HepG2 (cell line): ENCODE measurements around the gene ZIC2. TPM values are rescaled to one million over a fixed set of nuclear protein-coding genes. Genes with fewer than 3 reads are reported as not detected.

Experiments
- ATAC-seq: fragments of 200-7000 bp; cut with Tn5 transposase; 3 replicates; pipeline ENCODE4 v1.9.1; 2020; ENCODE audit warnings: mild to moderate bottlenecking, moderate library complexity
- BruUV-seq: library from RNA; stranded (reverse); fragments of 400-500 nt; replicated peaks from 2 replicates; lab custom pipeline; 2021; lab: Mats Ljungman, UMichigan
- CTCF ChIA-PET: fragments of 300-600 bp; formaldehyde crosslinking; extraction: SDS; loops from one replicate; lab custom pipeline; 2021; ENCODE audit warnings: low total read pairs, inconsistent platforms, low intra/inter-chr PET ratio; lab: Yijun Ruan, JAX
- POLR2A ChIA-PET: fragments of 350-600 bp; sonication (Branson Sonifier 250); formaldehyde crosslinking; loops from one replicate; lab custom pipeline; 2020; ENCODE audit warnings: antibody characterized with exemption, inconsistent platforms; lab: Yijun Ruan, JAX
- DNase-seq: peaks from one replicate; pipeline ENCODE4 v3.0.0-alpha.2; 2015; ENCODE audit warnings: low spot score
- FAIRE-seq: peaks from 3 replicates; lab custom pipeline; 2011; peaks lifted over from hg19 to GRCh38; lab: Jason Lieb, UNC
- H2AFZ ChIP-seq: one replicate; pipeline ENCODE4 v1.6.1; 2011; ENCODE audit warnings: low read length, inconsistent platforms
- H3K27ac ChIP-seq: fragments of 300-600 bp; 3 replicates; pipeline ENCODE4 v1.8.0; 2011; ENCODE audit warnings: mixed run types, mild to moderate bottlenecking, mixed read lengths, low read length, inconsistent platforms; ENCODE audit not compliant: insufficient read depth; ENCODE audit errors: extremely low read length
- H3K27me3 ChIP-seq, 2 experiments: fragments of 200-600 bp in 1 of 2; 2 replicates in 1 of 2; 3 replicates in 1 of 2; pipeline versions ENCODE4 v1.6.0 to v1.8.0; 2011; ENCODE audit warnings: low read length in 2 of 2, mild to moderate bottlenecking in 2 of 2, moderate library complexity in 2 of 2, inconsistent platforms in 1 of 2; ENCODE audit not compliant: insufficient read depth in 2 of 2, control insufficient read depth in 1 of 2
- H3K36me3 ChIP-seq, 2 experiments: fragments of 200-600 bp in 1 of 2; replicated peaks in 1 of 2; 2 replicates in 1 of 2; 3 replicates in 1 of 2; pipeline versions ENCODE4 v1.5.1 to v1.8.0; 2011; ENCODE audit warnings: low read length in 2 of 2, inconsistent platforms in 1 of 2; ENCODE audit not compliant: insufficient read depth in 2 of 2, control insufficient read depth in 1 of 2
- H3K4me1 ChIP-seq: 2 replicates; pipeline ENCODE4 v1.5.1; 2012; ENCODE audit warnings: low read length, inconsistent platforms; ENCODE audit not compliant: insufficient read depth
- H3K4me2 ChIP-seq: 2 replicates; pipeline ENCODE4 v1.6.0; 2011; ENCODE audit warnings: low read depth, low read length, inconsistent platforms
- H3K4me3 ChIP-seq, 3 experiments: fragments of 200-600 bp in 1 of 3; sonication (generic), shearing (Covaris generic) in 1 of 3; replicated peaks in 1 of 3; 2 replicates each; pipeline ENCODE4 v1.5.1; 2011 to 2016; ENCODE audit warnings: low read length in 3 of 3, inconsistent platforms in 2 of 3, low read depth in 2 of 3, mild to moderate bottlenecking in 2 of 3, control low read depth in 1 of 3, mixed read lengths in 1 of 3; ENCODE audit not compliant: insufficient read depth in 1 of 3
- H3K79me2 ChIP-seq: one replicate; pipeline ENCODE4 v1.6.1; 2011; ENCODE audit warnings: low read length, inconsistent platforms; ENCODE audit not compliant: insufficient read depth
- H3K9ac ChIP-seq: 2 replicates; pipeline ENCODE4 v1.6.0; 2011; ENCODE audit warnings: mild to moderate bottlenecking, low read depth, low read length, inconsistent platforms; ENCODE audit not compliant: insufficient read depth
- H3K9me3 ChIP-seq: 2 replicates; pipeline ENCODE4 v1.5.1; 2012; ENCODE audit warnings: mild to moderate bottlenecking, low read length
- H4K20me1 ChIP-seq: 2 replicates; pipeline ENCODE4 v1.6.0; 2011; ENCODE audit warnings: inconsistent platforms, mild to moderate bottlenecking, low read length, moderate library complexity; ENCODE audit not compliant: insufficient read depth
- ADNP ChIP-seq: sonication (generic); formaldehyde crosslinking; IDR thresholded peaks from 2 replicates; pipeline ENCODE4 v1.4.0; 2020; ENCODE audit warnings: missing genetic modification reagents
- FOXC1 ChIP-seq: sonication (generic); formaldehyde crosslinking; IDR thresholded peaks from 2 replicates; pipeline ENCODE4 v1.8.0; 2022; ENCODE audit warnings: mild to moderate bottlenecking, missing genetic modification reagents, borderline replicate concordance
- HNRNPK ChIP-seq: fragments of 200-400 bp; formaldehyde crosslinking; IDR thresholded peaks from 2 replicates; pipeline ENCODE4 v1.6.1; 2018; ENCODE audit warnings: low read length, low read depth, moderate library complexity, mild to moderate bottlenecking; ENCODE audit not compliant: poor library complexity, severe bottlenecking
- KAT8 ChIP-seq: IDR thresholded peaks from 2 replicates; pipeline ENCODE4 v1.6.1; 2016; ENCODE audit warnings: missing genetic modification reagents, missing compliant biosample characterization
- POLR2A ChIP-seq, 2 experiments: IDR thresholded peaks; 2 replicates each; pipeline ENCODE4 v1.6.1; 2011; ENCODE audit warnings: low read depth in 2 of 2, low read length in 2 of 2, mild to moderate bottlenecking in 1 of 2, moderate library complexity in 1 of 2; ENCODE audit not compliant: insufficient read depth in 1 of 2
- RARG ChIP-seq: sonication (generic); formaldehyde crosslinking; IDR thresholded peaks from 2 replicates; pipeline ENCODE4 v1.4.0; 2020; ENCODE audit warnings: low read depth, mild to moderate bottlenecking, missing genetic modification reagents
- SKI ChIP-seq: fragments of 450-650 bp; IDR thresholded peaks from one replicate; pipeline ENCODE4 v1.6.1; 2018; ENCODE audit warnings: mild to moderate bottlenecking; ENCODE audit not compliant: partially characterized antibody
- TIGD3 ChIP-seq: sonication (generic); formaldehyde crosslinking; IDR thresholded peaks from 2 replicates; pipeline ENCODE4 v1.5.1; 2020; ENCODE audit warnings: mild to moderate bottlenecking, missing genetic modification reagents, borderline replicate concordance
- ZBTB25 ChIP-seq: IDR thresholded peaks from 2 replicates; pipeline ENCODE4 v1.6.1; 2018; ENCODE audit warnings: missing genetic modification reagents
- ZFY ChIP-seq: sonication (generic); formaldehyde crosslinking; IDR thresholded peaks from 2 replicates; pipeline ENCODE4 v1.4.0; 2020; ENCODE audit warnings: missing genetic modification reagents
- ZNF563 ChIP-seq: sonication (generic); formaldehyde crosslinking; IDR thresholded peaks from 2 replicates; pipeline ENCODE4 v1.8.0; 2022; ENCODE audit warnings: mild to moderate bottlenecking, moderate library complexity, missing genetic modification reagents
- ZNF777 ChIP-seq: sonication (generic); formaldehyde crosslinking; IDR thresholded peaks from 2 replicates; pipeline ENCODE4 v1.4.0; 2020; ENCODE audit warnings: missing genetic modification reagents
- WGBS: methylation state at CpG from one replicate; pipeline ENCODE4 v1.1.6; 2017; ENCODE audit warnings: low lambda C conversion rate; 5-methylcytosine and 5-hydroxymethylcytosine counted together
- in situ Hi-C: cut with HindIII; loops from 2 replicates; pipeline ENCODE4 v1.10.0; 2017; ENCODE audit warnings: low pct_unique_long_range_greater_than_20kb; ENCODE audit not compliant: extremely low pct_ligation_motif_present
- intact Hi-C: fragments of 100-400 bp; cut with micrococcal nuclease; formaldehyde crosslinking; loops from one replicate; pipeline ENCODE4 v1.10.0; 2022; ENCODE audit not compliant: unreplicated experiment
- polyA plus RNA-seq, 8 experiments: library from polyadenylated mRNA; depleted of rRNA in 3 of 8; stranded (reverse) in 7 of 8; unstranded in 1 of 8; fragments of >200 nt; fragmentation: Illumina TruSeq in 4 of 8; extraction: Trizol in 4 of 8; gene quantifications; 2 replicates each; pipeline versions ENCODE4 v1.2.1 to v1.2.3, GENCODE V29; 2011 to 2016; ENCODE audit warnings: low read depth in 4 of 8, missing spikeins in 1 of 8, mixed read lengths in 1 of 8; ENCODE audit not compliant: insufficient read depth in 1 of 8
- total RNA-seq, 5 experiments: library from RNA; depleted of rRNA; stranded (reverse); fragments of >200 nt; fragmentation: Illumina TruSeq; extraction: Trizol; gene quantifications; 2 replicates each; pipeline ENCODE4 v1.2.3, GENCODE V29; 2016; ENCODE audit warnings: low read depth in 1 of 5
- TF ChIP-seq, protein P1 (sequence below): sonication (generic); formaldehyde crosslinking; IDR thresholded peaks from 2 replicates; pipeline ENCODE4 v1.5.1; 2020; ENCODE audit warnings: mild to moderate bottlenecking, missing genetic modification reagents, moderate library complexity
- TF ChIP-seq, protein P2 (sequence below): conservative IDR thresholded peaks from 2 replicates; pipeline ENCODE4 v1.6.1; 2018; ENCODE audit warnings: missing genetic modification reagents

ZIC2 gene
- total and polyA plus RNA-seq, 2 of the 13 experiments (the other 11 are each of a cell fraction or from before 2014, with no cell fraction given) = 0.13 TPM; not detected in 1

DNA sequence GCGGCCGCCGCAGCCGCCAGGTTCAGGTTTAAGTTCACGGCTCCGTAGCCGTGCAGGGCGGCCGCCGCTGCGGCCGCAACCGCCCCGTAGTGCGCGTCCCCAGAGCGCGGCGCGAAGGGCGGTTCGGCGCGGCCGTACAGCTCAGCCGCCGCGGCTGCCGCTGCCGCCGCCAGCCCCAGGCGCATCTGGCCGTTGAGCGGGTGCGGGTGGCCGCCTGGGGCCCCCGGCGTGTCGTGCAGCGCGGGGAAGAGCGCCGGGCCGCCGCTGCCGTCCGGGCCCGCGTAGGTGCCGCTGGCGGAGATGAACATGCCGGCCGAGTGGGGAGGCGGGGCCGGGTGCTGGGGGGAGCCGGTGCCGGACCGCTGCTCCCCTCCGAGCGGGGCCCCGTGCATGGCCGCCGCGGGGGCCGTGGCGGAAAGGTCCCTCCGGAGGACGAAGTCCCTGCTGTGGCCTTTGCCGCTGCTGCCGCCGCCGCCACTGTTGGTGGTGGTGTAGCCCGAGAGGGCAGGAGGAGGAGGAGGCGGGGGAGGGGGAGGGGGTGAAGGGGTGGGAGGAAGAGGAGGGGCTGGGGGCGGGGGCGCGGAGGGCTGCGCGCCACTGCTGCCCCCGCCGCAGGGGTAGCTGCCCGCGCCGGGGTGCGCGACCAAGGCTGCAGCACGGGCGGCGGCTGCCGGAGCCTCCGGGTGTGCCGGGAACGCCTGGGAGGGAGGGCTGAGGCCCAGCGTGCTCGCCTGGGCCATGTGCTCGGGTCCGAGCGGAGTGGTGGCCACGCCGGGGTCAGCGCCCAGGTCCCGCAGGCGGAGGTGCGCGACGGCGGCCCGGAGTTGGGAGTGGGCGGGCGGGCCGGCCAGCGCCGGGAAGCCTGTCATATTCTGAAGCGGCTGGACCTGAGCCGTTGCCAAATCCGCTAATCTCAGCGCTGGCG lies 10.7 kb upstream of the ZIC2 start:
- peaks cover 7% of the 10 kb centered on the region; the same call in 1 of the 2 replicates for H3K4me1 ChIP-seq
- peak overlapping the region; percentile 42 to 63 (median 50); a peak in 4 of 6 replicates for H3K4me3 ChIP-seq
- H3K27ac ChIP-seq = no peak overlapping the region
- in situ Hi-C loops = no loop called here
- ATAC-seq = peak; percentile 77
- H4K20me1 ChIP-seq = no peaks in the 10 kb centered on the region
- no TSS peak for BruUV-seq
- H2AFZ ChIP-seq = no peak overlapping the region
- DNase-seq = no peak
- peaks cover 12 to 39% of the 10 kb centered on the region in 2 experiments for H3K27me3 ChIP-seq
- intact Hi-C loops = loop anchor here (2.0 to 10.0 kb wide), 3 partner anchors 54 to 314 kb away; no protein-coding TSS in a partner anchor
- no peaks in the 10 kb centered on the region for H3K79me2 ChIP-seq
- H3K9me3 ChIP-seq = no peaks in the 10 kb centered on the region
- WGBS = 2% methylated on average over 14 of the region's 118 CpGs
- no peaks in the 10 kb centered on the region for H3K36me3 ChIP-seq
- peak overlapping the region; percentile 88 for H3K4me2 ChIP-seq
- ChIA-PET POLR2A (no interaction called here), CTCF (no interaction called here)
- FAIRE-seq = no peak
- H3K9ac ChIP-seq = no peak overlapping the region
- no peak for TF ChIP-seq POLR2A (IDR thresholded peaks at IDR 0.05; ENCODE audit: insufficient read depth in 1 of 2, low read depth in 2 of 2, low read length in 2 of 2)
- TF ChIP-seq SKI = peak; percentile 73
- TF ChIP-seq KAT8 = no peak
- TF ChIP-seq ZNF563 = peak; percentile 5; the same call in 1 of the 2 replicates
- peak; percentile 9; the same call in 1 of the 2 replicates for TF ChIP-seq ZFY (CRISPR knock-in tag)
- no peak for TF ChIP-seq ZBTB25
- TF ChIP-seq, protein P1, sequence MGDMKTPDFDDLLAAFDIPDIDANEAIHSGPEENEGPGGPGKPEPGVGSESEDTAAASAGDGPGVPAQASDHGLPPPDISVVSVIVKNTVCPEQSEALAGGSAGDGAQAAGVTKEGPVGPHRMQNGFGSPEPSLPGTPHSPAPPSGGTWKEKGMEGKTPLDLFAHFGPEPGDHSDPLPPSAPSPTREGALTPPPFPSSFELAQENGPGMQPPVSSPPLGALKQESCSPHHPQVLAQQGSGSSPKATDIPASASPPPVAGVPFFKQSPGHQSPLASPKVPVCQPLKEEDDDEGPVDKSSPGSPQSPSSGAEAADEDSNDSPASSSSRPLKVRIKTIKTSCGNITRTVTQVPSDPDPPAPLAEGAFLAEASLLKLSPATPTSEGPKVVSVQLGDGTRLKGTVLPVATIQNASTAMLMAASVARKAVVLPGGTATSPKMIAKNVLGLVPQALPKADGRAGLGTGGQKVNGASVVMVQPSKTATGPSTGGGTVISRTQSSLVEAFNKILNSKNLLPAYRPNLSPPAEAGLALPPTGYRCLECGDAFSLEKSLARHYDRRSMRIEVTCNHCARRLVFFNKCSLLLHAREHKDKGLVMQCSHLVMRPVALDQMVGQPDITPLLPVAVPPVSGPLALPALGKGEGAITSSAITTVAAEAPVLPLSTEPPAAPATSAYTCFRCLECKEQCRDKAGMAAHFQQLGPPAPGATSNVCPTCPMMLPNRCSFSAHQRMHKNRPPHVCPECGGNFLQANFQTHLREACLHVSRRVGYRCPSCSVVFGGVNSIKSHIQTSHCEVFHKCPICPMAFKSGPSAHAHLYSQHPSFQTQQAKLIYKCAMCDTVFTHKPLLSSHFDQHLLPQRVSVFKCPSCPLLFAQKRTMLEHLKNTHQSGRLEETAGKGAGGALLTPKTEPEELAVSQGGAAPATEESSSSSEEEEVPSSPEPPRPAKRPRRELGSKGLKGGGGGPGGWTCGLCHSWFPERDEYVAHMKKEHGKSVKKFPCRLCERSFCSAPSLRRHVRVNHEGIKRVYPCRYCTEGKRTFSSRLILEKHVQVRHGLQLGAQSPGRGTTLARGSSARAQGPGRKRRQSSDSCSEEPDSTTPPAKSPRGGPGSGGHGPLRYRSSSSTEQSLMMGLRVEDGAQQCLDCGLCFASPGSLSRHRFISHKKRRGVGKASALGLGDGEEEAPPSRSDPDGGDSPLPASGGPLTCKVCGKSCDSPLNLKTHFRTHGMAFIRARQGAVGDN (CRISPR knock-in tag) = peak; percentile 48; the same call in 1 of the 2 replicates
- no peak for TF ChIP-seq ADNP
- no peak for TF ChIP-seq FOXC1 (CRISPR knock-in tag)
- TF ChIP-seq TIGD3 (CRISPR knock-in tag) = no peak
- TF ChIP-seq RARG (CRISPR knock-in tag) = no peak
- TF ChIP-seq HNRNPK = peak; percentile 90
- TF ChIP-seq ZNF777 (CRISPR knock-in tag) = peak; percentile 81; the same call in 1 of the 2 replicates
- TF ChIP-seq, protein P2, sequence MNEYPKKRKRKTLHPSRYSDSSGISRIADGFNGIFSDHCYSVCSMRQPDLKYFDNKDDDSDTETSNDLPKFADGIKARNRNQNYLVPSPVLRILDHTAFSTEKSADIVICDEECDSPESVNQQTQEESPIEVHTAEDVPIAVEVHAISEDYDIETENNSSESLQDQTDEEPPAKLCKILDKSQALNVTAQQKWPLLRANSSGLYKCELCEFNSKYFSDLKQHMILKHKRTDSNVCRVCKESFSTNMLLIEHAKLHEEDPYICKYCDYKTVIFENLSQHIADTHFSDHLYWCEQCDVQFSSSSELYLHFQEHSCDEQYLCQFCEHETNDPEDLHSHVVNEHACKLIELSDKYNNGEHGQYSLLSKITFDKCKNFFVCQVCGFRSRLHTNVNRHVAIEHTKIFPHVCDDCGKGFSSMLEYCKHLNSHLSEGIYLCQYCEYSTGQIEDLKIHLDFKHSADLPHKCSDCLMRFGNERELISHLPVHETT (CRISPR knock-in tag) = no peak
